Naive thymus-derived CD4-positive, alpha-beta T cell (primary cell): ENCODE results near the gene FOXL3. TPM values are rescaled to one million over a fixed set of nuclear protein-coding genes. Genes with fewer than 3 reads are reported as not detected.

Experiments
- polyA plus RNA-seq, 2 donors: library from polyadenylated mRNA; unstranded; fragments of 300-500 nt; fragmentation: Illumina TruSeq; gene quantifications; one replicate each; pipeline ENCODE4 v1.2.3, GENCODE V29; 2021
- total RNA-seq, 6 experiments: library from RNA in 5 of 6; stranded (reverse) in 5 of 6; gene quantifications; 1 replicate in 5 of 6; 2 replicates in 1 of 6; pipeline ENCODE4 v1.2.3 and lab custom pipeline; 2021 to 2026

Gene FOXL3
- total and polyA plus RNA-seq, 7 experiments from 2014 or later: not detected

Other genes with a start within 250 kb of the FOXL3 start
- gene FAM20C, start 97.6 kb upstream of the FOXL3 start, total RNA-seq: 10 to 100 TPM in 1 of 5 experiments, 1 to 10 TPM in 3, under 1 TPM in 1; 0.22 to 27.0 (median 4.6) TPM
- not detected for gene FAM20C, start 97.6 kb upstream of the FOXL3 start, polyA plus RNA-seq
- gene PDGFA, start 229.7 kb downstream of the FOXL3 start, total RNA-seq: 1 to 10 TPM in 2 of 5 experiments, under 1 TPM in 2, not detected in 1; 0.16 to 2.6 (median 1.1) TPM
- gene PDGFA, start 229.7 kb downstream of the FOXL3 start, polyA plus RNA-seq: not detected